Ectodermal cell (in vitro differentiated cells): ENCODE data around the gene GSTA2.
"Not testable (repeated sequence)": the region's sequence is repeated elsewhere in the genome, so short reads cannot be mapped to it uniquely, and the experiment has no call there.

Source experiments
- H3K27ac ChIP-seq: 2 replicates; pipeline ENCODE4 v1.7.0; 2013; ENCODE audit warnings: mild to moderate bottlenecking, low read depth, low read length; ENCODE audit not compliant: insufficient read depth, poor library complexity, severe bottlenecking
- H3K27me3 ChIP-seq: 2 replicates; pipeline ENCODE4 v1.7.0; 2013; ENCODE audit warnings: mild to moderate bottlenecking, low read length; ENCODE audit not compliant: insufficient read depth, control insufficient read depth, poor library complexity, severe bottlenecking
- H3K36me3 ChIP-seq: one replicate; pipeline ENCODE4 v1.7.0; 2013; ENCODE audit warnings: low read length; ENCODE audit not compliant: control insufficient read depth, insufficient read depth
- H3K4me1 ChIP-seq: one replicate; pipeline ENCODE4 v1.7.0; 2013; ENCODE audit warnings: low read length; ENCODE audit not compliant: control insufficient read depth, insufficient read depth
- H3K4me3 ChIP-seq: 2 replicates; pipeline ENCODE4 v1.7.0; 2013; ENCODE audit warnings: low read depth, low read length, control low read depth; ENCODE audit not compliant: insufficient read depth
- H3K9me3 ChIP-seq: 2 replicates; pipeline ENCODE4 v1.7.0; 2013; ENCODE audit warnings: mild to moderate bottlenecking, low read length, moderate library complexity; ENCODE audit not compliant: control insufficient read depth
- WGBS, 2 experiments: methylation state at CpG; one replicate each; pipeline ENCODE4 v1.1.7; 2013; ENCODE audit warnings: missing lambda C conversion rate in 2 of 2; 5-methylcytosine and 5-hydroxymethylcytosine counted together

GSTA2 gene

DNA sequence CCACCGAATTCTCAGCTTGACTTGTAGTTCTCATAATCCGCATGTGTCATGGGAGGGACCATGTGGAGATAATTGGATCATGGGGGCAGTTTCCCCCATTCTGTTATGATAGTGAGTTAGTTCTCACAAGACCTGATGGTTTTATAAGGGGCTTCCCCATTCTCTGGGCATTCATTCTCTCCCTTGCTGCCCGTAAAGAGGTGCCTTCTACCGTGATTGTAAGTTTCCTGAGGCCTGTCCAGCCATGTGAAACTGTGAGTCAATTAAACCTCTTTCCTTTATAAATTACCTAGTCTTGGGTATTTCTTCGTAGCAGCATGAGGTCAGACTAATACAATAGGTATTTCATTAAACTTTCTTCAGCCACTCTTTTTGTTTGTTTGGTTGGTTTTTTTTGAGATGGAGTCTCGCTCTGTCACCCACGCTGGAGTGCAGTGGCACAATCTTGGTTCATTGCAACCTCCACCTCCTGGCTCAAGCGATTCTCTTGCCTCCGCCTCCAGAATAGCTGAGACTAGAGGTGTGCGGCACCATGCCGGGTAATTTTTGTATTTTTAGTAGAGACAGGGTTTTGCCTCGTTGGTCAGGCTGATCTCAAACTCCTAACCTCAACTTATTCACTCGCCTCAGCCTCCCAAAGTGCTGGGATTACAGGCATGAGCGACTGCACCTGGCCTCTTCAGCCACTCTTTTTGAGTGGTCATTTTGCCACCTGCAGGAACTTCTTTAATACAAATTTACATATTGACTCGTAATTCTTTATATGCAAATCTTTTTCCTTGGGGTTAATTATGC, 36.3 kb downstream of the GSTA2 start:
- Histone ChIP-seq H3K9me3 (no peaks in the 10 kb centered on the region), H3K4me1 (peaks cover 3% of the 10 kb centered on the region), H3K4me3 (no peak overlapping the region), H3K36me3 (no peaks in the 10 kb centered on the region), H3K27ac (no peak overlapping the region), H3K27me3 (no peaks in the 10 kb centered on the region)
- WGBS, 2 experiments = 87 to 88% methylated on average over 15 of the region's 15 CpGs

GRCh38 chr6:52726193-52726542, 37.1 kb downstream of the GSTA2 start:
- no peaks in the 10 kb centered on the region for H3K36me3 ChIP-seq
- H3K4me1 ChIP-seq = peaks cover 3% of the 10 kb centered on the region
- WGBS, 2 experiments = 95 to 96% methylated on average over 1 of the region's 2 CpGs
- no peaks in the 10 kb centered on the region for H3K27me3 ChIP-seq
- H3K4me3 ChIP-seq = no peak overlapping the region
- H3K9me3 ChIP-seq = no peaks in the 10 kb centered on the region
- no peak overlapping the region for H3K27ac ChIP-seq

- Histone ChIP-seq H3K9me3 (no peaks in the 10 kb centered on the region), H3K27me3 (no peaks in the 10 kb centered on the region), H3K4me1 (peaks cover 3% of the 10 kb centered on the region), H3K36me3 (no peaks in the 10 kb centered on the region), H3K4me3 (no peak overlapping the region), H3K27ac (no peak overlapping the region)
- 88 to 99% methylated on average over 2 of the region's 2 CpGs for WGBS, 2 experiments
These were observed 37.6 kb downstream of the GSTA2 start for GRCh38 chr6:52725535-52726192.

- Histone ChIP-seq H3K27ac (no peak overlapping the region), H3K4me1 (peaks cover 3% of the 10 kb centered on the region), H3K27me3 (no peaks in the 10 kb centered on the region), H3K4me3 (no peak overlapping the region), H3K36me3 (no peaks in the 10 kb centered on the region), H3K9me3 (no peaks in the 10 kb centered on the region)
- 85 to 100% methylated on average over 2 to 3 of the region's 3 CpGs for WGBS, 2 experiments
These were observed 38.1 kb downstream of the GSTA2 start for GRCh38 chr6:52725143-52725534.

- no peaks in the 10 kb centered on the region for H3K36me3 ChIP-seq
- peaks cover 3% of the 10 kb centered on the region for H3K4me1 ChIP-seq
- WGBS, 2 experiments = 80 to 81% methylated on average over 13 of the region's 13 CpGs
- no peaks in the 10 kb centered on the region for H3K27me3 ChIP-seq
- no peak overlapping the region for H3K4me3 ChIP-seq
- H3K9me3 ChIP-seq = no peaks in the 10 kb centered on the region
- H3K27ac ChIP-seq = no peak overlapping the region
These were observed 38.7 kb downstream of the GSTA2 start for GRCh38 chr6:52724406-52725121.

DNA sequence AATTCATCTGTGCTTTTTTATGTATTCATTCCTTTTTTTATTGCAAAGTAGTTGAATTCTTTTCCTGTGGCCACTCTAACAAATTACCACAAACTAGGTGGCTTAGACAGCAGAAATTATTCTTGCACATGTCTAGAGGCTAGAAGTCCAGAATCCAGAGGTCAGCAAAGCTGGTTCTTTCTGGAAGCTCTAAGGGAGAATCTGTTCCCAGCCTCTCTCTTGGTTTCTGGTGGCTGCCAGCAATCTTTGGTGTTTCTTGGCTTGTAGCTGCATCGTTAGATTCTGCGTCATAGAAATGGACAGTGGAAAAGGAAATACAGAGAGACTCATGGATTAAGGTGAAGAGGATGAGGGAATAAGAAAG, 39.3 kb downstream of the GSTA2 start:
- Histone ChIP-seq H3K36me3 (no peaks in the 10 kb centered on the region), H3K9me3 (no peaks in the 10 kb centered on the region), H3K27ac (no peak overlapping the region), H3K4me1 (peaks cover 3% of the 10 kb centered on the region), H3K4me3 (no peak overlapping the region), H3K27me3 (no peaks in the 10 kb centered on the region)
- WGBS, 2 experiments = 83 to 88% methylated on average over 2 of the region's 2 CpGs

DNA sequence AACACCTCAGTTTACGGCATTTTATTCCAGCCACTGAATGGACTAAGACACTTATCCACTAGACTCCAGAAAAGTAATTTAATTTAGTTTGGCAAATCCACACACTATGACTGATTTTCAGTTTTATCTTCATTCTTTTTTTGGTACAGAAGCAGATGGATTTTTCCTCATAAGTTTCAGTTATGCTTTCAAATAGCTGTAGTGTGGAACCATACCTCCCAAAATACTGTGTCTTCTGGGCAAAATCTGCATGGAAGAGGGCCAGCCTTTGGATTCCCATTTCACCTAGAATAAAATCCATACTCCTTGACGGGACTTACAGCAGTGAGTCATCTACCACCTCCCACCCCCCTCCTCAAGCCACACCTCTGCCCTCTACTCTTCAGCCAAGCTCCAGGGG, 43.0 kb downstream of the GSTA2 start:
- Histone ChIP-seq H3K27me3 (no peaks in the 10 kb centered on the region), H3K4me3 (no peak overlapping the region), H3K4me1 (no peaks in the 10 kb centered on the region), H3K36me3 (no peaks in the 10 kb centered on the region), H3K27ac (no peak overlapping the region), H3K9me3 (no peaks in the 10 kb centered on the region)
- 89 to 91% methylated on average over 2 of the region's 2 CpGs for WGBS, 2 experiments

DNA sequence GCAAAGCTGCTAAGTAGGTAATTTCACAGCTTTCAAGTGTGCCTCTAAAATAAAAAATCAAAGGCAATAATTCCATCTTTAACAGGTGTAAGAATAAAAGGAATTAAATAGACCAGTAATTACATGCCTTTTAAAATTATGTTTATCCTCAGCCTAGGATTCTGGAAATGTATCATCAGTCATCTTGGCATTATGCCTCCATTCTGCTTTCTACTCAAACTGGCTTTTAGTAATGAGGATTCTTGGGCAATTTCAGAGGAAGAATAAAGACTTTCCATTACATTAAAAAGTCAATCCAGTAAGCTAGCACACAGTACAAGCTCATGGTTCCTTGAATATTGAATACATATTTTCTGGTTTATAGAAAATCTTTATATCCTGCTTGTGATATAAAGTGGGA, 44.7 kb downstream of the GSTA2 start:
- Histone ChIP-seq H3K27me3 (no peaks in the 10 kb centered on the region), H3K4me3 (no peak overlapping the region), H3K9me3 (no peaks in the 10 kb centered on the region), H3K36me3 (no peaks in the 10 kb centered on the region), H3K4me1 (no peaks in the 10 kb centered on the region), H3K27ac (no peak overlapping the region)

DNA sequence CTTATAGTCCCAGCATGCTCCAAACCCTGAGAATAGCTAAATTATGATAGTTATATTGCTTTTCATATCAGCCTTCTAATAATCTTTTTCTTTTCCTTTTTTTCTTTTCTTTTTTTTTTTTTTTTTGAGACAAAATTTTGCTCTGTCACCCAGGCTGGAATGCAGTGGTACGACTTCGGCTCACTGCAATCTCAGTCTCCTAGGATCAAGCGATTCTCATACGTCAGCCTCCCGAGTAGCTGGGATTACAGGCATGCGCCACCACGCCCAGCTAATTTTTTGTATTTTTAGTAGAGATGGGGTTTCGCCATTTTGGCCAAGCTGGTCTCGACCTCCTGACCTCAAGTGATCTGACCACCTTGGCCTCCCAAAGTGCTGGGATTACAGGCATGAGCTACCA, 48.5 kb downstream of the GSTA2 start:
- H3K9me3 ChIP-seq, H3K4me1 ChIP-seq, H3K36me3 ChIP-seq, H3K27ac ChIP-seq, H3K4me3 ChIP-seq, H3K27me3 ChIP-seq: not testable (repeated sequence)
- 92 to 97% methylated on average over 9 of the region's 9 CpGs for whole genome bisulfite sequencing, 2 experiments

DNA sequence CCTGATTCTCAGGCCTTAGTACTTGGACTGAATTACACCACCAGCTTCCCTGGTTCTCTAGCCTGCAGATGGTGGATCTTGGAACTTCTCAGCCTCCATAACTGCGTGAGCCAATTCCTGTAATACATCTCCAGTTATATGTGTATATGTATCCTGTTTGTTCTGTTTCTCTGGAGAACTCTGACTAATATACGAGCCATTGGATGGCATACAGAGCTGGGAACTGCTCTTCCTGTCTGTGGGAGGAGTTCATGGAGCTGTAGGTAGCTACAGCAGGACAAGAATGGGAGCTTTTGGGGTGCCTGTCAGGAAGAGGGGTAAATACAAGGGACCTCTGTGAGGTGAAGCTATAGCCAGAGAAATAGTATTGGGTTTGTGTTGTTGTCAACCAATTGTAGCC, 51.1 kb downstream of the GSTA2 start:
- Histone ChIP-seq H3K4me1 (no peaks in the 10 kb centered on the region), H3K36me3 (no peaks in the 10 kb centered on the region), H3K27me3 (no peaks in the 10 kb centered on the region), H3K9me3 (peaks cover 2% of the 10 kb centered on the region), H3K4me3 (no peak overlapping the region), H3K27ac (no peak overlapping the region)
- WGBS, 2 experiments = 89 to 90% methylated on average over 2 of the region's 2 CpGs
